ENCODE data around the gene LMTK2.

- TF ChIP-seq POLR2AphosphoS5 (IDR thresholded peaks at IDR 0.05; ENCODE audit: low read depth) (no peak), EZH2phosphoT487 (IDR thresholded peaks at IDR 0.05; ENCODE audit: unreplicated experiment) (no peak), EZH2 (IDR thresholded peaks at IDR 0.05; ENCODE audit: low read depth, unreplicated experiment) (no peak), REST (IDR thresholded peaks at IDR 0.05; ENCODE audit: unreplicated experiment) (no peak), JUNB (IDR thresholded peaks at IDR 0.05; ENCODE audit: unreplicated experiment) (no peak), ZNF331 (CRISPR knock-in tag; IDR thresholded peaks at IDR 0.05; ENCODE audit: low read depth) (no peak), CREB1 (CRISPR knock-in tag; IDR thresholded peaks at IDR 0.05; ENCODE audit: low read depth) (no peak), NANOG (IDR thresholded peaks at IDR 0.05; ENCODE audit: borderline replicate concordance) (no peak), STAT1 (IDR thresholded peaks at IDR 0.05; ENCODE audit: unreplicated experiment) (no peak), ZNF114 (CRISPR knock-in tag; IDR thresholded peaks at IDR 0.05) (no peak)
- TF ChIP-seq, protein P1, sequence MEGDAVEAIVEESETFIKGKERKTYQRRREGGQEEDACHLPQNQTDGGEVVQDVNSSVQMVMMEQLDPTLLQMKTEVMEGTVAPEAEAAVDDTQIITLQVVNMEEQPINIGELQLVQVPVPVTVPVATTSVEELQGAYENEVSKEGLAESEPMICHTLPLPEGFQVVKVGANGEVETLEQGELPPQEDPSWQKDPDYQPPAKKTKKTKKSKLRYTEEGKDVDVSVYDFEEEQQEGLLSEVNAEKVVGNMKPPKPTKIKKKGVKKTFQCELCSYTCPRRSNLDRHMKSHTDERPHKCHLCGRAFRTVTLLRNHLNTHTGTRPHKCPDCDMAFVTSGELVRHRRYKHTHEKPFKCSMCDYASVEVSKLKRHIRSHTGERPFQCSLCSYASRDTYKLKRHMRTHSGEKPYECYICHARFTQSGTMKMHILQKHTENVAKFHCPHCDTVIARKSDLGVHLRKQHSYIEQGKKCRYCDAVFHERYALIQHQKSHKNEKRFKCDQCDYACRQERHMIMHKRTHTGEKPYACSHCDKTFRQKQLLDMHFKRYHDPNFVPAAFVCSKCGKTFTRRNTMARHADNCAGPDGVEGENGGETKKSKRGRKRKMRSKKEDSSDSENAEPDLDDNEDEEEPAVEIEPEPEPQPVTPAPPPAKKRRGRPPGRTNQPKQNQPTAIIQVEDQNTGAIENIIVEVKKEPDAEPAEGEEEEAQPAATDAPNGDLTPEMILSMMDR (conservative IDR thresholded peaks at IDR 0.05; ENCODE audit: low read depth in 2 of 2) = no peak
- TF ChIP-seq, protein P2, sequence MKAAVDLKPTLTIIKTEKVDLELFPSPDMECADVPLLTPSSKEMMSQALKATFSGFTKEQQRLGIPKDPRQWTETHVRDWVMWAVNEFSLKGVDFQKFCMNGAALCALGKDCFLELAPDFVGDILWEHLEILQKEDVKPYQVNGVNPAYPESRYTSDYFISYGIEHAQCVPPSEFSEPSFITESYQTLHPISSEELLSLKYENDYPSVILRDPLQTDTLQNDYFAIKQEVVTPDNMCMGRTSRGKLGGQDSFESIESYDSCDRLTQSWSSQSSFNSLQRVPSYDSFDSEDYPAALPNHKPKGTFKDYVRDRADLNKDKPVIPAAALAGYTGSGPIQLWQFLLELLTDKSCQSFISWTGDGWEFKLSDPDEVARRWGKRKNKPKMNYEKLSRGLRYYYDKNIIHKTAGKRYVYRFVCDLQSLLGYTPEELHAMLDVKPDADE (IDR thresholded peaks at IDR 0.05) = no peak
- TF ChIP-seq, protein P3, sequence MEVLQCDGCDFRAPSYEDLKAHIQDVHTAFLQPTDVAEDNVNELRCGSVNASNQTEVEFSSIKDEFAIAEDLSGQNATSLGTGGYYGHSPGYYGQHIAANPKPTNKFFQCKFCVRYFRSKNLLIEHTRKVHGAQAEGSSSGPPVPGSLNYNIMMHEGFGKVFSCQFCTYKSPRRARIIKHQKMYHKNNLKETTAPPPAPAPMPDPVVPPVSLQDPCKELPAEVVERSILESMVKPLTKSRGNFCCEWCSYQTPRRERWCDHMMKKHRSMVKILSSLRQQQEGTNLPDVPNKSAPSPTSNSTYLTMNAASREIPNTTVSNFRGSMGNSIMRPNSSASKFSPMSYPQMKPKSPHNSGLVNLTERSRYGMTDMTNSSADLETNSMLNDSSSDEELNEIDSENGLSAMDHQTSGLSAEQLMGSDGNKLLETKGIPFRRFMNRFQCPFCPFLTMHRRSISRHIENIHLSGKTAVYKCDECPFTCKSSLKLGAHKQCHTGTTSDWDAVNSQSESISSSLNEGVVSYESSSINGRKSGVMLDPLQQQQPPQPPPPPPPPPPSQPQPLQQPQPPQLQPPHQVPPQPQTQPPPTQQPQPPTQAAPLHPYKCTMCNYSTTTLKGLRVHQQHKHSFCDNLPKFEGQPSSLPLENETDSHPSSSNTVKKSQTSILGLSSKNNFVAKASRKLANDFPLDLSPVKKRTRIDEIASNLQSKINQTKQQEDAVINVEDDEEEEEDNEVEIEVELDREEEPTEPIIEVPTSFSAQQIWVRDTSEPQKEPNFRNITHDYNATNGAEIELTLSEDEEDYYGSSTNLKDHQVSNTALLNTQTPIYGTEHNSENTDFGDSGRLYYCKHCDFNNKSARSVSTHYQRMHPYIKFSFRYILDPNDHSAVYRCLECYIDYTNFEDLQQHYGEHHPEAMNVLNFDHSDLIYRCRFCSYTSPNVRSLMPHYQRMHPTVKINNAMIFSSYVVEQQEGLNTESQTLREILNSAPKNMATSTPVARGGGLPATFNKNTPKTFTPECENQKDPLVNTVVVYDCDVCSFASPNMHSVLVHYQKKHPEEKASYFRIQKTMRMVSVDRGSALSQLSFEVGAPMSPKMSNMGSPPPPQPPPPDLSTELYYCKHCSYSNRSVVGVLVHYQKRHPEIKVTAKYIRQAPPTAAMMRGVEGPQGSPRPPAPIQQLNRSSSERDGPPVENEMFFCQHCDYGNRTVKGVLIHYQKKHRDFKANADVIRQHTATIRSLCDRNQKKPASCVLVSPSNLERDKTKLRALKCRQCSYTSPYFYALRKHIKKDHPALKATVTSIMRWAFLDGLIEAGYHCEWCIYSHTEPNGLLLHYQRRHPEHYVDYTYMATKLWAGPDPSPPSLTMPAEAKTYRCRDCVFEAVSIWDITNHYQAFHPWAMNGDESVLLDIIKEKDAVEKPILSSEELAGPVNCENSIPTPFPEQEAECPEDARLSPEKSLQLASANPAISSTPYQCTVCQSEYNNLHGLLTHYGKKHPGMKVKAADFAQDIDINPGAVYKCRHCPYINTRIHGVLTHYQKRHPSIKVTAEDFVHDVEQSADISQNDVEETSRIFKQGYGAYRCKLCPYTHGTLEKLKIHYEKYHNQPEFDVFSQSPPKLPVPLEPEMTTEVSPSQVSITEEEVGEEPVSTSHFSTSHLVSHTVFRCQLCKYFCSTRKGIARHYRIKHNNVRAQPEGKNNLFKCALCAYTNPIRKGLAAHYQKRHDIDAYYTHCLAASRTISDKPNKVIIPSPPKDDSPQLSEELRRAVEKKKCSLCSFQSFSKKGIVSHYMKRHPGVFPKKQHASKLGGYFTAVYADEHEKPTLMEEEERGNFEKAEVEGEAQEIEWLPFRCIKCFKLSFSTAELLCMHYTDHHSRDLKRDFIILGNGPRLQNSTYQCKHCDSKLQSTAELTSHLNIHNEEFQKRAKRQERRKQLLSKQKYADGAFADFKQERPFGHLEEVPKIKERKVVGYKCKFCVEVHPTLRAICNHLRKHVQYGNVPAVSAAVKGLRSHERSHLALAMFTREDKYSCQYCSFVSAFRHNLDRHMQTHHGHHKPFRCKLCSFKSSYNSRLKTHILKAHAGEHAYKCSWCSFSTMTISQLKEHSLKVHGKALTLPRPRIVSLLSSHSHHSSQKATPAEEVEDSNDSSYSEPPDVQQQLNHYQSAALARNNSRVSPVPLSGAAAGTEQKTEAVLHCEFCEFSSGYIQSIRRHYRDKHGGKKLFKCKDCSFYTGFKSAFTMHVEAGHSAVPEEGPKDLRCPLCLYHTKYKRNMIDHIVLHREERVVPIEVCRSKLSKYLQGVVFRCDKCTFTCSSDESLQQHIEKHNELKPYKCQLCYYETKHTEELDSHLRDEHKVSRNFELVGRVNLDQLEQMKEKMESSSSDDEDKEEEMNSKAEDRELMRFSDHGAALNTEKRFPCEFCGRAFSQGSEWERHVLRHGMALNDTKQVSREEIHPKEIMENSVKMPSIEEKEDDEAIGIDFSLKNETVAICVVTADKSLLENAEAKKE (CRISPR knock-in tag; IDR thresholded peaks at IDR 0.05) = no peak
Measured at GRCh38 chr7:98066208-98066607, 40.5 kb upstream of the LMTK2 start.
